Measurements from ENCODE around the gene PRKD2.

The PRKD2 gene

GRCh38 chr19:46624958-46625661, 91.8 kb downstream of the PRKD2 start, which contains the start of gene PTGIR:
TSS of gene PTGIR (minus strand) at chr19:46625089. CDS start at chr19:46624225, 864 bp downstream.
- H3K4me3 ChIP-seq (ENCODE audit: low read length) = no peak within 1 kb of the TSS
- peak; percentile 39 for DNase-seq (ENCODE audit: low read depth)
- TF ChIP-seq CTCF (IDR thresholded peaks at IDR 0.05; ENCODE audit: insufficient read depth, low read depth, low read length, missing control alignments) = no peak

Measured in epithelial cell of esophagus (primary cell).